Urothelium cell line (cell line): ENCODE measurements around the gene MPHOSPH10.
A peak's percentile ranks its signal among the peaks of the same experiment; 100 is the strongest.
"Not testable (repeated sequence)": the region's sequence is repeated elsewhere in the genome, so short reads cannot be mapped to it uniquely, and the experiment has no call there.

Experiments used
- DNase-seq: peaks from one replicate; pipeline ENCODE4 v3.0.0; 2011; ENCODE audit warnings: low spot score, mixed read lengths
- FAIRE-seq: peaks from 2 replicates; lab custom pipeline; 2011; peaks lifted over from hg19 to GRCh38; lab: Jason Lieb, UNC

MPHOSPH10 gene

DNA sequence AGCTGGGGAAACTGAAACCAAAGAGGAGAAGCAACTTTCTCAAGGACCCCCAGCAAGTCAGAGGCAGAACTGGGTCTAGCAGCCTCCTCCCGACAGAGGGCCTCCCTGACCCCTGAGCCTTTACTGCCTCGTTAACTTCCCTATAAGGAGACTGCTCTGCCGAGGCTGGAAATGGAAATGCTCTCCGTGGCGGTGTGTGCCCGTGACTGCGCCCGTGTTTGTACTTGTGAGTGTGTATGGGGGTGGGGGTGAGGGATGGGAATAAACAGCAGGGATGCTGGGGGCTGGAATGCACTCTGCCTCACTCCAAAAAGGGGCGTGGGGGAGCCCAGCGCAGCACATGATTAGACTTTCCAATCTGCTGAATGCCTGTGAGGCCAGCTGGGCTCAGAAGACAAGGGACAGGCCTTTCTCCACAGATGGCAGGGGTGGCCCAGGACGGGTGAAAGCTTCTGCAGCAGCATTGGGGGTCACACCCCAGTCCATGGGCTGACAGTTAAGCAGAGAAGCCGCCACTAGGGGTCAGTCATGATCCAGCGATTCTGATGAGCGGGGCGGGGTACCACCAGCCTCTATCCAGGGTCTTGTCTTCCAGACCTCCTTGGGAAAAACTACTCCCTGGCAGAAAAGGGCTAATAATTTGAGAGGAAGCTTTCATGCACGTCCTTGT, 26.8 kb downstream of the MPHOSPH10 start:
- FAIRE-seq (peak; percentile 27), DNase-seq (peak; percentile 69)

DNA sequence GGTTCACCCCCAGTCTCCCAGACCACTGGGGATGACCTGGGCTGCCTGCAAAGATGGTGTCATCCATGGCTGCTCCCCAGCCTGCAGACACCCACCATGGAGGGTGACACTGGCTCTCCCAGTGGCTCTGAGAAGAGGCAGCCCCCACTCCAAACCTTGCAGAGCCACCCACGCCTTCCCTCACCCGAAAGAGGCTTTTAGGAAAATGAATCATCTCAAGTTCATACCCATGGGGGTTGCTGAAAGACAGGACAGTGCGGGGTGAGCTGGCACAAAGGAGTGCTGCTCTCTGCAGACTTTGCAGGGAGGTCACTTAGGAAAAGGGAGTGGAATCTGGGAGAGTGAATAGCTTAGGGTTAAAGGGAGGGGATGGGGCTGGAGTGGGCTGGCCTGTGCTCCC, 36.4 kb downstream of the MPHOSPH10 start:
- peak; percentile 41 for DNase-seq
- no peak for FAIRE-seq

DNA sequence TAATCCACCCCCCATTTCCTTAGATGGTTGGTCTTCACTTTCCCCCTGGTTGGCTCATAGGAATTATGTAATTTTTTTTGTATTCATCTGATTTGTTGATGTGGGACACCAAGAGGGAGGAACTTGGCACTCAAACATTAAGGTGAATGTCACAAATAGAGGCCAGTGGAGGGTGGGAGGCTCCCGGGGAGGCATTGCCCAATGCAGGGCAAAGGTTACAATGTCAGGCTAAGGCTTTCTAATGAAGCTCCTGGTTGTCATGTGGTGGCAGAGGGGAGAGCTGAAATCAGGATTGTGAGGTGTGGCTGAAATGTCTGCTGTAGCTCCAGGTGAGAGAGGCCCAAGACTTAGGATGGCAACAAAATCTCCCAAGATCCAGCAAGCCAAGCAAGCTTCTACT, 42.7 kb downstream of the MPHOSPH10 start:
- DNase-seq = no peak
- FAIRE-seq = no peak

DNA sequence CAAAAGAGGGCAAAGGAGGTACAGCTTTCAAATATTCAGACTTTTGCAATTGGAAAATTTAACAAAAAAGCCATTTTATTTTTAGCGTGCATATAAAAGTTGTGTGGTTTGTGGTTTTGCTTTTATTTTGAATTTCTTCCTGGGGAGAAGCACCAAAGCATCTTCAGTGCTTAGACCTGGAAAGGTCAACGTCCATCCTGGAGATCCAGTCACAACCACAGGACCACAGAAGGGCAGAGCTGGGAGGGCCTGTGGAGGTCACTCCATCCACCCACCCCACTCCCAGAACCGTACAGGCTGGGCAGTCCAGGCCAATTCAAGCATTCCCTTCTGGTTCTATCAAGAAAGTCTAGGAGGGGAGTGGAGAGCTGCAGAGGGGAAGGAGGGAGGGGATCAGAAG, 43.8 kb downstream of the MPHOSPH10 start:
- DNase-seq = no peak
- no peak for FAIRE-seq

DNA sequence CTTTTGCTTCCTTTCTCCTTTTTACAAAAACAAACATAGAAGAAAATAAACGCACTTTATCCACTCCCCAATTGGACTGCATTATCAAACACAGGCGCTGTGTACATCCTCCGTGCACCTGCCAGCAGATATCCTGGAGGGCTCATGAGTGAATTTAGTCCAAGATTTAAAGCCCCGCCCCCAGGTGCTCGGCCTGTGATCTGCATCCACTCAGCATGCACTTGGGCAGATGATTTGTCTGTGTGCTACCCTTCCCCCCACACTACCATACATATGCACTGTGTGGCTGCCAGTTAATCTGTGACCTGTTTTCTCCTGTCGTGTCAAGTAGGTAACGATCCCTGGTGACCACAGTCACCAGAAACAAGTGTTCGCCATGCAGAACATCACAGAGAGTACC, 48.4 kb downstream of the MPHOSPH10 start:
- FAIRE-seq, DNase-seq: not testable (repeated sequence)

DNA sequence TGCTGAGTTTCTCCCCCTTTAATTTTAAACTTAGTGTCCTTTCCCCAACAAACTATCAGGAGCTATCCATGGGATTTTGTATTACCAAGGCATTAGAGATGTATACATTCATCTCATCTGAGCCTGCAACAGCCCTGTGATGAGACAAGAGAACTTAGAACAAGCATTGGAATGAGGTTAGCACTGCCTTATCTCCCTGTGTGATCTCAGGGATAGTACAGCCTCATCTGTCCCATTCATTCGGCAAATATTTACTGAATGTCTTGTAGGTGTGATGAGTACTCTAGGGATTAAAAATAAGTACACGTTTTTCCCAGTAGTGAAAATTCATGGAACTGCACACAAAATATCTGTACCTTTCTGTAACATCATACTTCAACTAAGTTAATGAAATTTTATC, 50.9 kb downstream of the MPHOSPH10 start:
- FAIRE-seq (no peak), DNase-seq (no peak)

DNA sequence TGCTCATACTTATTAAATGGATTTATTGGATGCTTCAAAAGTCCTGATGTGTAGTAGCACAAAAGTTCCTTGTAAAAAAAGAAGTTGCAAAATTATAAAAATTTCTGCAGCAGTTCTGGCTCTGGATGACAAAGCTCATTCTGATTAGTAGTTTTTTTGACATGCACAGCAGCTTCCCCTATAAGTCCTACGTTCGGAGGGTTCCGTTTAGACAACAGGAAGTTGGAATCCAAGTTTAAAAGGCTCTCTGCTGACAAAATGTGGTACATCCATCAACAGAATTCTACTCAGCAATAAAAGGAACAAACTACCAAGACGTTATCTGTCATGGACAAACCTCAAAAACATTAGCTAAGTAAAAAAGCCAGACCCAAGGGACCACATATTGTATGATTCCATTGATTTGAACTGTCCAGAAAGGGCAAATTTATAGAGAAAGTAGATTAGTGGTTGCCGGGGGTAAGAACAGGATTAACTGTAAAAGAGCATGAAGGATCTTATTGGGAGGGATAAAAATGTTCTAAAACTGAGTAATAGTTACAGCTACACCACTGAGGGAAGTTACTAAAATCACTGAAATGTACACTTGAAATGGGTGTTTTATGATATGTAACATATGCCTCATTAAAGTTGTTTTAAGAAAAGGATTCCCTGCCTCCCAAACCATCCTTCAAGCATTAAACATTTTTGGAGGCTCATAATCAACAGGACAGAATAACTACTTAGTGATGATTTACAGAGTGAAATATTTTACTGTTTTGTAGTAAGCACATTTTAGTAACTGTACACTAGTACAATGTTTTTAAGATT, 53.1 kb downstream of the MPHOSPH10 start:
- FAIRE-seq = peak; percentile 55

DNA sequence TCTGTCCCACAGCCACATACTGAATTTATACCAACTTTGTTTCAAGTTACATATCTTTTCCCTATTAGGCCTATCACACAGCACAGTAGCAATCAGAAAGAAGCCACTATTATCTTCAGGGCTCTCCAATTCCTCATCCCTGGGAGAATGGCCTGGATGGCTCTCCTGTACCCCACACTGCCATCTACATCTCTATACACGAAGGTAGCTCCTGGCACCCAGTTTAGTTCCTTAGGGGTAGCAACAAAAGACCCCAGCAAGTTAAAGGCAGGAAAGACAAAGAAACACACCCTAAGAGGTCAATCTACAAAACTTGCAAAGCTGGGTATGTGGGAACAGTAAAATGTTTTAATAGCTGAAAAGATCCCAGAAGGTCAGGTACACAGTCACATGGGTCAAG, 56.5 kb downstream of the MPHOSPH10 start:
- no peak for DNase-seq
- FAIRE-seq = no peak

More for the DNA sequence above, 53.1 kb downstream of the MPHOSPH10 start:
- DNase-seq = not testable (repeated sequence)

DNA sequence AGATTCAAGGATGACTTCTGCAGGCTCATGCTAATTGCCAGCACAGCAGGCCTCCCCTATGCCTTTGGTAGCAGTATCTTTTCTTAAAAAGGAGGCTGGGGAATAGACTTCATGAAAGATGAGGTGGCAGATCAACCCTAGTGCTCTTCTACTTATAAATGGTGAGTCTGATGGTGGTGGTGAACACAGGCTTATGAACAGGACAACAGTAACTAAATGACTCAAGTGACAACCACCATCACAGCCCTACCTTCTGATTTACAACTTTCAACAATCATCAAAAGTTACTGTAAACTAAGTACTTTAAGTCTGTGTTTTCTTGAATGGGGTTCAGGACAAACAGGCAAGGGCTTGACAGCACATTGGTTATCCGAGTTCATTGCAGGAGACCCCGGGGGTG, 57.2 kb downstream of the MPHOSPH10 start:
- FAIRE-seq = no peak
- DNase-seq = no peak

DNA sequence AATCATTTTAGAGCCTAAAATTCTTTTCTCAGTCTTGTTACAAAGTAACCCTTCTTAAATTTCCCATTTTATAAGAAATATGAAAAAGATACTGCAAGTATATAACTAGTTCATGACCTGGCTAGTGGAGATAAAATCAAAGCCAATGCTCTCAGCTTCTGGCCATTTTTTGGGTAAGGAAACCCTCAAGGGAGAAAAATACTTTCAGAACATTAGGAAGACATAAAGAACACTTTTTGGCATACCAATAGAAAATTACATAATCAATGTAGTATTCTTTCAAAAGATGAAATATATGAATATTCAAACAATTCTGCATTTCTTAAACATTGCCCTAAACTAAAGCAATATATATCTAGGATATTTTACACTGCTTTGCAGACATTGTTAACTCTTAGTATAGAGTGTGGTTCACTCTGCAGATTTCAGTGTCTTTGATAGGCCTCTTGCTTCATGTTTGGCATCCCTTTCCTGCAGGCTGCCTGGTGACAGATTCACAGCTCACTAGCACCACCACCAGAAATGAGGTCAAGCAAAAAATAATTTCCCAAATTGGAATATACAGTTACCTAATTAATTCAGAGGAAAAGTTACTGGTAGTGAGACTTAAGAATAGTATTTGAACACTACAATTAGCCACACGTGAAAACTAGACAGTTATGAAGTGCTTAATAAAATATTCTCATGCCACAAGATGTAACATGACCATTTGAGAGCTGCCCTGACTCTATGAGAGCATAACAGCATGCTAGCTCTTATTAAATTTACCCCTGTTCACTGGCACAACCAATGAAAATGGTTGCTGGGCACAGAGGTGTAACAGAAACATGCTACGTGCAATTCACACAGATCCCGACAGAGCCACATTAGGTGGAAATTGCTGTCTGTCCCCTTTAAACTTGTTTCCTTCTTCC, 60.5 kb downstream of the MPHOSPH10 start:
- DNase-seq (peak; percentile 20), FAIRE-seq (no peak)

DNA sequence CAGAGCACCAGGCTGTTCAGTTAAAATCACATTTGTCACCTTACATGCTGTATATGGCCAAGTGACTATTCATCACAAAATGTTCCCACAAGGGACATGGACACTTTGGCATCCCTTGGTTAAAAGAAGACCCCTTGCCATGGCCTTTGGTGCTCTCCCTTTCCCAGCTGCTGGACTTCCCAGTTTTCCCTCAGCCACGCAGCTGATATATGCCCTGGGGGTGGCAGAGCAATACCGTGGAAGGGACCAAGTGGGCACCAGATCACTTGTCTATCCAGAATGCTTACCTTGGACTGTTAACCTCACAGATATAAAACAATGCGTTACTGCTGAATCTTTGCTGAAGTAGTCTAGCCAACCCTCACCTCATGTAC, 61.1 kb downstream of the MPHOSPH10 start:
- DNase-seq = no peak
- FAIRE-seq = no peak
